ENCODE data around the gene ARHGAP26.
A peak's percentile ranks its signal among the peaks of the same experiment; 100 is the strongest.

ARHGAP26 gene

DNA sequence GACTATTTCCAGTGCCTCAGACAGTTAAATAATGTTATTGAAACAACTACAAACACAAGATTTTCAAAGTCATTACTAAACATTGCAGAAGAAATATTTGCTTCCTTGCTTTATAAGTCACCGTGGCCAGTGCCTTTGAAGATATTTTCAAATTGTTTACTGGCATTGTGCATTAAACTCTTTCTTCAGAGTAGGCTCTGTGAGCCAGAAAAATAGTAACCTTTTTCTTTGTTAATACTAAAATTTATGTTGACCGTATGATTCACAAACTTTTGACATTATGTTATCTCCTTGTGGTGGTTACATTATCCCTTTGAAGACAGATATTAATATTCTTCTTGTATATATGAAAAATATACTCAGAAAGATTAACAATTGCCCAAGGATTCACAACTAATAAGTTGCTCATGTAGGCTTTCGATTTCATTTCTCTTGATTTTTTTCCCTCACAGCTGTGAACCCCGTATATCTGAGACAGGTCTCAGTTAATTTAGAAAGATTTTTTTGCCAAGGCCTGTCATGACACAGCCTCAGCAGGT, 493.2 kb downstream of the ARHGAP26 start:
- Histone ChIP-seq H3K36me3 (ENCODE audit: insufficient read depth) (no peaks in the 10 kb centered on the region), H3K27ac (peak overlapping the region; percentile 30), H3K4me3 (IDR thresholded peaks at IDR 0.05; ENCODE audit: insufficient read depth, low read depth, low read length) (no peak overlapping the region), H2AFZ (ENCODE audit: low read depth) (no peak overlapping the region), H3K9ac (no peak overlapping the region), H3K4me1 (ENCODE audit: low read depth, poor library complexity, severe bottlenecking) (peaks cover 29% of the 10 kb centered on the region), H3K27me3 (ENCODE audit: insufficient read depth, low read depth) (no peaks in the 10 kb centered on the region), H4K20me1 (ENCODE audit: insufficient read depth) (no peaks in the 10 kb centered on the region), H3K4me2 (peak overlapping the region; percentile 36), H3K79me2 (ENCODE audit: insufficient read depth, low read depth) (no peaks in the 10 kb centered on the region)
- TF ChIP-seq, protein P1, sequence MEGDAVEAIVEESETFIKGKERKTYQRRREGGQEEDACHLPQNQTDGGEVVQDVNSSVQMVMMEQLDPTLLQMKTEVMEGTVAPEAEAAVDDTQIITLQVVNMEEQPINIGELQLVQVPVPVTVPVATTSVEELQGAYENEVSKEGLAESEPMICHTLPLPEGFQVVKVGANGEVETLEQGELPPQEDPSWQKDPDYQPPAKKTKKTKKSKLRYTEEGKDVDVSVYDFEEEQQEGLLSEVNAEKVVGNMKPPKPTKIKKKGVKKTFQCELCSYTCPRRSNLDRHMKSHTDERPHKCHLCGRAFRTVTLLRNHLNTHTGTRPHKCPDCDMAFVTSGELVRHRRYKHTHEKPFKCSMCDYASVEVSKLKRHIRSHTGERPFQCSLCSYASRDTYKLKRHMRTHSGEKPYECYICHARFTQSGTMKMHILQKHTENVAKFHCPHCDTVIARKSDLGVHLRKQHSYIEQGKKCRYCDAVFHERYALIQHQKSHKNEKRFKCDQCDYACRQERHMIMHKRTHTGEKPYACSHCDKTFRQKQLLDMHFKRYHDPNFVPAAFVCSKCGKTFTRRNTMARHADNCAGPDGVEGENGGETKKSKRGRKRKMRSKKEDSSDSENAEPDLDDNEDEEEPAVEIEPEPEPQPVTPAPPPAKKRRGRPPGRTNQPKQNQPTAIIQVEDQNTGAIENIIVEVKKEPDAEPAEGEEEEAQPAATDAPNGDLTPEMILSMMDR (conservative IDR thresholded peaks at IDR 0.05; ENCODE audit: low read depth, low read length): no peak

DNA sequence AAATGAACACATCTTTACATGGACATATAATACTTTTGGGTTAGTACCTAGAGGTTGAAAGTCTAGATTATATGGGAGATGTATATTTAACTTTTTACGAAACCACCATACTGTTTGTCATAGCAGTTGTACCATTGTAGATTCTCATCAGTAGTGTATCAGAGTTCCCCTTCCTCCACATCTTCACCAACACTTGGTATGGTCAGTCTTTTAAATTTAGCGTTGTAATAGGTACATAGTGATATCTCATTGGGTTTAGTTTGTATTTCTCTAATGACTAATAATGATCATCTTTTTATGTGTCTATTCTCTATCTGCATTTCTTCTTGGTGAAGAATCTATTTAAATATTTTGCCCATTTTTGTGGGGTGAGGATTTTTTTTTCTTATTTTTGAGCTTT, 495.8 kb downstream of the ARHGAP26 start:
- Histone ChIP-seq H3K27ac (no peak overlapping the region), H4K20me1 (ENCODE audit: insufficient read depth) (no peaks in the 10 kb centered on the region), H3K4me1 (ENCODE audit: low read depth, poor library complexity, severe bottlenecking) (peaks cover 29% of the 10 kb centered on the region), H3K9ac (no peak overlapping the region), H3K36me3 (ENCODE audit: insufficient read depth) (no peaks in the 10 kb centered on the region), H3K27me3 (ENCODE audit: insufficient read depth, low read depth) (no peaks in the 10 kb centered on the region), H3K4me2 (no peak overlapping the region), H2AFZ (ENCODE audit: low read depth) (no peak overlapping the region), H3K4me3 (IDR thresholded peaks at IDR 0.05; ENCODE audit: insufficient read depth, low read depth, low read length) (no peak overlapping the region), H3K79me2 (ENCODE audit: insufficient read depth, low read depth) (no peaks in the 10 kb centered on the region)
- TF ChIP-seq, protein P1 (conservative IDR thresholded peaks at IDR 0.05; ENCODE audit: low read depth, low read length): no peak

DNA sequence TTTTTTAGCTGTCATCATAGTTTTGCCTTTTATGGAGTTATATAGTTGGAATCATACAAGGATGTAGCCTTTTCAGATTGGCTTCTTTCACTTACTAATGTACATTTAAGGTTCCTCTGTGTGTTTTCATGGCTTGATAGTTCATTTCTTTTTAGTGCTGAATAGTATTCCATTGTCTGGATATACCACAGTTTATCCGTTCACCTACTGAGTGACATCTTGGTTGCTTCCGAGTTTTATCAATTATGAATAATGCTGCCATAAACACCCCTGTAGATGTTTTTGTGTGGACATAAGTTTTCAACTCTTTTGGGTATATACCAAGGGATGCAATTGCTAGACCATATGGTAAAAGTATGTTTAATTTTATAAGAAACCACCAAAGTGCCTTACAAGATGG, 497.0 kb downstream of the ARHGAP26 start:
- H3K9ac ChIP-seq: no peak overlapping the region
- no peaks in the 10 kb centered on the region for H4K20me1 ChIP-seq (ENCODE audit: insufficient read depth)
- no peak overlapping the region for H2AFZ ChIP-seq (ENCODE audit: low read depth)
- H3K4me2 ChIP-seq: no peak overlapping the region
- H3K27ac ChIP-seq: no peak overlapping the region
- H3K27me3 ChIP-seq (ENCODE audit: insufficient read depth, low read depth): no peaks in the 10 kb centered on the region
- TF ChIP-seq, protein P1 (conservative IDR thresholded peaks at IDR 0.05; ENCODE audit: low read depth, low read length): no peak
- H3K79me2 ChIP-seq (ENCODE audit: insufficient read depth, low read depth): no peaks in the 10 kb centered on the region
- no peaks in the 10 kb centered on the region for H3K36me3 ChIP-seq (ENCODE audit: insufficient read depth)
- H3K4me1 ChIP-seq (ENCODE audit: low read depth, poor library complexity, severe bottlenecking): peaks cover 37% of the 10 kb centered on the region
- no peak overlapping the region for H3K4me3 ChIP-seq (IDR thresholded peaks at IDR 0.05; ENCODE audit: insufficient read depth, low read depth, low read length)

DNA sequence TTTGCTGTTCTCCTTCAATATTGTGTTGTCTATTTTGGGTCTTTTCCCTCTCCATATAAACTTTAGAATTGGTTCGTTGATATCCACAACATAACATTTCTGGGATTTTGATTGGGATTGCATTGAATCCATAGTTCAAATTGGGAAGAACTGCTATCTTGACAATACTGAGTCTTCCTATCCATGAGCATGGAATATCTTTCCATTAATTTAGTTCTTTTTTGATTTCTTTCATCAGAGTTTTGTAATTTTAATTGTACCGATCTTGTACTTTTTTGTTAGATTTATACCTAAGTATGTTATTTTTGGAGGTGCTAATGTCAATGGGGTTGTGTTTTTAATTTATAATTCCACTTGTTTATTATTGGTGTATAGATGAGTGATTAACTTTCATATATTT, 498.2 kb downstream of the ARHGAP26 start:
- Histone ChIP-seq H3K27me3 (ENCODE audit: insufficient read depth, low read depth) (no peaks in the 10 kb centered on the region), H3K4me2 (no peak overlapping the region), H3K9ac (no peak overlapping the region), H3K4me1 (ENCODE audit: low read depth, poor library complexity, severe bottlenecking) (peaks cover 32% of the 10 kb centered on the region), H3K79me2 (ENCODE audit: insufficient read depth, low read depth) (no peaks in the 10 kb centered on the region), H4K20me1 (ENCODE audit: insufficient read depth) (no peaks in the 10 kb centered on the region), H3K36me3 (ENCODE audit: insufficient read depth) (no peaks in the 10 kb centered on the region), H3K27ac (no peak overlapping the region), H2AFZ (ENCODE audit: low read depth) (no peak overlapping the region), H3K4me3 (IDR thresholded peaks at IDR 0.05; ENCODE audit: insufficient read depth, low read depth, low read length) (no peak overlapping the region)
- TF ChIP-seq, protein P1 (conservative IDR thresholded peaks at IDR 0.05; ENCODE audit: low read depth, low read length): no peak
